ENCODE results near the gene EGFR.

EGFR gene

DNA sequence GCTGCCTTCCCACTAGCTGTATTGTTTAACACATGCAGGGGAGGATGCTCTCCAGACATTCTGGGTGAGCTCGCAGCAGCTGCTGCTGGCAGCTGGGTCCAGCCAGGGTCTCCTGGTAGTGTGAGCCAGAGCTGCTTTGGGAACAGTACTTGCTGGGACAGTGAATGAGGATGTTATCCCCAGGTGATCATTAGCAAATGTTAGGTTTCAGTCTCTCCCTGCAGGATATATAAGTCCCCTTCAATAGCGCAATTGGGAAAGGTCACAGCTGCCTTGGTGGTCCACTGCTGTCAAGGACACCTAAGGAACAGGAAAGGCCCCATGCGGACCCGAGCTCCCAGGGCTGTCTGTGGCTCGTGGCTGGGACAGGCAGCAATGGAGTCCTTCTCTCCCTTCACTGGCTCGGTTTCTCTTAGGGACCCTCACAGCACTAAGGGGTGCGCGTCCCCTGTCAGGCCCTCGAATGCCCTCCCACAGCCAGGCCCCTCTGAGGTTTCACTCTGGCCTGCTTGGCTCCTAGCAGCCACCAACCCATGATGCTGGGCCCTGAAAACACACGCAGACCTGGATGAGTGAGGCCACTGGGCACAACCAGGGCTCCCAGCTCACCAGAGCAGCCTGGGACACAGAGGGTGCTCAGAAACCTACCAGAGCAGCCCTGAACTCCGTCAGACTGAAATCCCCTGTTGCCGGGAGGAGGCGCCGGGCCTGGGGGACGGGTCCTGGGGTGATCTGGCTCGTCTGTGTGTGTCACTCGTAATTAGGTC lies 173.3 kb downstream of the EGFR start:
- DNase-seq (ENCODE audit: low read depth, low spot score), result no peak
- peak overlapping the region; percentile 26 for H3K27ac ChIP-seq

DNA sequence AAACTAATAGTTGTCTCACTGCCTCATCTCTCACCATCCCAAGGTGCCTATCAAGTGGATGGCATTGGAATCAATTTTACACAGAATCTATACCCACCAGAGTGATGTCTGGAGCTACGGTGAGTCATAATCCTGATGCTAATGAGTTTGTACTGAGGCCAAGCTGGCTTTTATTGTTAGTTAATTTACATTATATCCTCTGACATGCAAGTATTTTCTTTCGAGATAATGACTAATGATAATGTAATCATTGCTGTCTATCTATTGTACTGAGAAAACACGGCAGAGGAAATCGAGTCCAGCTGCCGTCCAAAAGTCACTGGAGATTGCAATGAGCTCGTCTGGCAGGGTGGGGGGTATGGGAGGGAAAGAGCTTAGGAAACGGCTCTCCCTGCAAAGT lies 173.9 kb downstream of the EGFR start:
- DNase-seq (ENCODE audit: low read depth, low spot score), result no peak
- peak overlapping the region; percentile 26 for H3K27ac ChIP-seq

GRCh38 chr7:55193245-55193644 lies 174.4 kb downstream of the EGFR start:
- no peak for DNase-seq (ENCODE audit: low read depth, low spot score)
- peak overlapping the region; percentile 26 for H3K27ac ChIP-seq

DNA sequence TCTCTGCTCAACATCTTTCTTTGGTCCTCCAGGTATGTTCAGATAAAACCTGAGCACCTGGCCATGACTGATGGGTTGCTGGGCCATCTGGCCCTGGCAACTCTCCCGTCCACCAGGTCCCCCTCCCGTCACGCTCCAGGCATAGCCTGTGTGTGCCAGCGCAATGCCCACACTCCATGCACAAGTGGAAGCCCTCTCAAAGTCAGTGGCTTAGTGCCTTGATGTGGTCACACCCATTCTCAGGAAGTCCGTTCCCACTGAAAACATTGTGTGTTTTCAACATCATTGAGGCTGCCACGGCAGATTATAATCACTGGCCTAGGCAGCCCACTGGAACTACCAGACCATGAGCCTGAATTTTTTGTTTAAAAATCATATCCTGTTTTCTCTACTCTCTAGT lies 175.7 kb downstream of the EGFR start:
- H3K27ac ChIP-seq, result no peak overlapping the region
- DNase-seq (ENCODE audit: low read depth, low spot score), result no peak

DNA sequence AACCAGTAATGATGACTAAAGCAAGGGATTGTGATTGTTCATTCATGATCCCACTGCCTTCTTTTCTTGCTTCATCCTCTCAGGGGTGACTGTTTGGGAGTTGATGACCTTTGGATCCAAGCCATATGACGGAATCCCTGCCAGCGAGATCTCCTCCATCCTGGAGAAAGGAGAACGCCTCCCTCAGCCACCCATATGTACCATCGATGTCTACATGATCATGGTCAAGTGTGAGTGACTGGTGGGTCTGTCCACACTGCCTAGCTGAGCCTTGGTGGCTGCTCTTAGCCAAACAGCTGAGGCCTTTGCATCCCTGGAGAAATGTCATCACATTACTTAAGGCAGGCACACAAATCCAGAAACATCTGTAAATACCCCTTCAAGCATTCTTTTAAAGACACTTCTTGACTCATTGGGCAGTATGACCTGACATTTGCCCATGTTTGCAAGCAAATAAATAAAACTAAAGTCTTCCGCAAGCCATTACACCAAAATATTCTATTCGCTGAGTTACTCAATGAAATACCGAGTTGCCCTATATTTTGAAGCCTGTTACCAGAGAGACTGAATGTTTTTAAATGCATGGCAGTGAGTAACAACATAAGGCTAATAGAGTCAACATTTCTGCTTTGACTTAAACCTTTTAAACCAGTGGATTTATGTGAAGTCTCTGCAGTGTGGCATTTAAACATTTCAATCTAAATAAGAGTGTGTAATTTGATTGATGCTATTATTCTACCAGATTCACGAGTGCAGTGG lies 180.0 kb downstream of the EGFR start:
- no peak for DNase-seq (ENCODE audit: low read depth, low spot score)
- H3K27ac ChIP-seq, result no peak overlapping the region

GRCh38 chr7:55199418-55199817 lies 180.6 kb downstream of the EGFR start:
- H3K27ac ChIP-seq, result no peak overlapping the region
- DNase-seq (ENCODE audit: low read depth, low spot score), result no peak

GRCh38 chr7:55200441-55200840 lies 181.6 kb downstream of the EGFR start:
- DNase-seq (ENCODE audit: low read depth, low spot score), result no peak

DNA sequence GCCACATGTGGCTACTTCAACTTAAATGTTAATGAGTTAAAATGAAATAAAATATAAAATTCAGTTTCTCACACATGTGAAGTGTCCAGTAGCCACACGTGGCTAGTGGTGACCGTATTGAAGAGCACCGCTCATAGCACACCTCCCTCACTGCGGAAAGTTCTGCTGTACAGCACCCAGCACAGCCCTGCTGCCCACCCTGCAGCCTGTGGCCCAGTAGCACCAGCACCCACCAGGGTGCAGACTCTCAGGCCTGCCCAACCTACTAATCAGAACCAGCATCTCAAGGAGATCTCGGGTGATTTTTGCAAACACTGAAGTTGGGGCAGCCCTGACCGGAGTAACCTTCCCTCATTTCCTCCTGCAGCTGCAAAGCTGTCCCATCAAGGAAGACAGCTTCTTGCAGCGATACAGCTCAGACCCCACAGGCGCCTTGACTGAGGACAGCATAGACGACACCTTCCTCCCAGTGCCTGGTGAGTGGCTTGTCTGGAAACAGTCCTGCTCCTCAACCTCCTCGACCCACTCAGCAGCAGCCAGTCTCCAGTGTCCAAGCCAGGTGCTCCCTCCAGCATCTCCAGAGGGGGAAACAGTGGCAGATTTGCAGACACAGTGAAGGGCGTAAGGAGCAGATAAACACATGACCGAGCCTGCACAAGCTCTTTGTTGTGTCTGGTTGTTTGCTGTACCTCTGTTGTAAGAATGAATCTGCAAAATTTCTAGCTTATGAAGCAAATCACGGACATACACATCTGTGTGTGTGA lies 183.5 kb downstream of the EGFR start:
- H3K27ac ChIP-seq, result no peak overlapping the region
- no peak for DNase-seq (ENCODE audit: low read depth, low spot score)

More at GRCh38 chr7:55200441-55200840, 181.6 kb downstream of the EGFR start:
- no peak overlapping the region for H3K27ac ChIP-seq

GRCh38 chr7:55203300-55203699 lies 184.5 kb downstream of the EGFR start:
- H3K27ac ChIP-seq, result no peak overlapping the region
- DNase-seq (ENCODE audit: low read depth, low spot score), result no peak

DNA sequence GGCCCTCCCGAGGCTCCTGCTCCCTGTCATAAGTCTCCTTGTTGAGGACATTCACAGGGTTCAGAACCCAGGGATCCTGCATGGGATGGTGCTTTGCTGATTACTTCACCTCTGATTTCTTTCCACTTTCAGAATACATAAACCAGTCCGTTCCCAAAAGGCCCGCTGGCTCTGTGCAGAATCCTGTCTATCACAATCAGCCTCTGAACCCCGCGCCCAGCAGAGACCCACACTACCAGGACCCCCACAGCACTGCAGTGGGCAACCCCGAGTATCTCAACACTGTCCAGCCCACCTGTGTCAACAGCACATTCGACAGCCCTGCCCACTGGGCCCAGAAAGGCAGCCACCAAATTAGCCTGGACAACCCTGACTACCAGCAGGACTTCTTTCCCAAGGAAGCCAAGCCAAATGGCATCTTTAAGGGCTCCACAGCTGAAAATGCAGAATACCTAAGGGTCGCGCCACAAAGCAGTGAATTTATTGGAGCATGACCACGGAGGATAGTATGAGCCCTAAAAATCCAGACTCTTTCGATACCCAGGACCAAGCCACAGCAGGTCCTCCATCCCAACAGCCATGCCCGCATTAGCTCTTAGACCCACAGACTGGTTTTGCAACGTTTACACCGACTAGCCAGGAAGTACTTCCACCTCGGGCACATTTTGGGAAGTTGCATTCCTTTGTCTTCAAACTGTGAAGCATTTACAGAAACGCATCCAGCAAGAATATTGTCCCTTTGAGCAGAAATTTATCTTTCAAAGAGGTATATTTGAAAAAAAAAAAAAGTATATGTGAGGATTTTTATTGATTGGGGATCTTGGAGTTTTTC lies 186.5 kb downstream of the EGFR start:
- no peak overlapping the region for H3K27ac ChIP-seq
- DNase-seq (ENCODE audit: low read depth, low spot score), result no peak

GRCh38 chr7:55206235-55207029 lies 187.6 kb downstream of the EGFR start:
- no peak for DNase-seq (ENCODE audit: low read depth, low spot score)
- H3K27ac ChIP-seq, result no peak overlapping the region

DNA sequence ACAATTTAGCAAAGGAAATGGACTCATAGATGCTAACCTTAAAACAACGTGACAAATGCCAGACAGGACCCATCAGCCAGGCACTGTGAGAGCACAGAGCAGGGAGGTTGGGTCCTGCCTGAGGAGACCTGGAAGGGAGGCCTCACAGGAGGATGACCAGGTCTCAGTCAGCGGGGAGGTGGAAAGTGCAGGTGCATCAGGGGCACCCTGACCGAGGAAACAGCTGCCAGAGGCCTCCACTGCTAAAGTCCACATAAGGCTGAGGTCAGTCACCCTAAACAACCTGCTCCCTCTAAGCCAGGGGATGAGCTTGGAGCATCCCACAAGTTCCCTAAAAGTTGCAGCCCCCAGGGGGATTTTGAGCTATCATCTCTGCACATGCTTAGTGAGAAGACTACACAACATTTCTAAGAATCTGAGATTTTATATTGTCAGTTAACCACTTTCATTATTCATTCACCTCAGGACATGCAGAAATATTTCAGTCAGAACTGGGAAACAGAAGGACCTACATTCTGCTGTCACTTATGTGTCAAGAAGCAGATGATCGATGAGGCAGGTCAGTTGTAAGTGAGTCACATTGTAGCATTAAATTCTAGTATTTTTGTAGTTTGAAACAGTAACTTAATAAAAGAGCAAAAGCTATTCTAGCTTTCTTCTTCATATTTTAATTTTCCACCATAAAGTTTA lies 188.8 kb downstream of the EGFR start:
- H3K27ac ChIP-seq, result no peak overlapping the region
- no peak for DNase-seq (ENCODE audit: low read depth, low spot score)

DNA sequence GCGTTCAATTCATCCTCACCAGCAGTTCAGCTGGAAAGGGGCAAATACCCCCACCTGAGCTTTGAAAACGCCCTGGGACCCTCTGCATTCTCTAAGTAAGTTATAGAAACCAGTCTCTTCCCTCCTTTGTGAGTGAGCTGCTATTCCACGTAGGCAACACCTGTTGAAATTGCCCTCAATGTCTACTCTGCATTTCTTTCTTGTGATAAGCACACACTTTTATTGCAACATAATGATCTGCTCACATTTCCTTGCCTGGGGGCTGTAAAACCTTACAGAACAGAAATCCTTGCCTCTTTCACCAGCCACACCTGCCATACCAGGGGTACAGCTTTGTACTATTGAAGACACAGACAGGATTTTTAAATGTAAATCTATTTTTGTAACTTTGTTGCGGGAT lies 190.5 kb downstream of the EGFR start:
- no peak overlapping the region for H3K27ac ChIP-seq
- DNase-seq (ENCODE audit: low read depth, low spot score), result no peak

DNA sequence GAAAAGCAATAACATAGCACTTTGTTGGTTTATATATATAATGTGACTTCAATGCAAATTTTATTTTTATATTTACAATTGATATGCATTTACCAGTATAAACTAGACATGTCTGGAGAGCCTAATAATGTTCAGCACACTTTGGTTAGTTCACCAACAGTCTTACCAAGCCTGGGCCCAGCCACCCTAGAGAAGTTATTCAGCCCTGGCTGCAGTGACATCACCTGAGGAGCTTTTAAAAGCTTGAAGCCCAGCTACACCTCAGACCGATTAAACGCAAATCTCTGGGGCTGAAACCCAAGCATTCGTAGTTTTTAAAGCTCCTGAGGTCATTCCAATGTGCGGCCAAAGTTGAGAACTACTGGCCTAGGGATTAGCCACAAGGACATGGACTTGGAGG lies 191.4 kb downstream of the EGFR start:
- DNase-seq (ENCODE audit: low read depth, low spot score), result no peak
- H3K27ac ChIP-seq, result no peak overlapping the region

GRCh38 chr7:55210716-55211115 lies 191.9 kb downstream of the EGFR start:
- no peak for DNase-seq (ENCODE audit: low read depth, low spot score)
- no peak overlapping the region for H3K27ac ChIP-seq

DNA sequence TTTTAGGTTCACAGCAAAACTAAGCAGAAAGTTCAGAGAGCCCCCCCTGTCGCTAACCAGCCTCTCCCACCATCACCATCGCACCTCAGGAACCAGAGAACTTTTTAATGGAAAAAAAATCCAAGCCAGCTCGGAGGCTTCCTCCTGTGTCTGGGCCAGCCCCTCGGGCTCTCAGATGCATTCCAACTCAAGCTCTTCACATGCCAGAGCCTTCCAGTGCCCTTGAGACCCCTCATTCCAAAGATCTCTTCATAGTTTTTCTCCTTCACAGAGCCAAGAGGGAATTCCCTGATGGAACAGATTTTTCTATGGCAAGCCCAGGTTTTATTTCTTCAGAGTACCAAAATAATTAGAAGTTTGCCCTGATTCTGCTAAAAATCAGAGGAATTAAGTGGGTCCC lies 192.9 kb downstream of the EGFR start:
- DNase-seq (ENCODE audit: low read depth, low spot score), result no peak
- no peak overlapping the region for H3K27ac ChIP-seq

DNA sequence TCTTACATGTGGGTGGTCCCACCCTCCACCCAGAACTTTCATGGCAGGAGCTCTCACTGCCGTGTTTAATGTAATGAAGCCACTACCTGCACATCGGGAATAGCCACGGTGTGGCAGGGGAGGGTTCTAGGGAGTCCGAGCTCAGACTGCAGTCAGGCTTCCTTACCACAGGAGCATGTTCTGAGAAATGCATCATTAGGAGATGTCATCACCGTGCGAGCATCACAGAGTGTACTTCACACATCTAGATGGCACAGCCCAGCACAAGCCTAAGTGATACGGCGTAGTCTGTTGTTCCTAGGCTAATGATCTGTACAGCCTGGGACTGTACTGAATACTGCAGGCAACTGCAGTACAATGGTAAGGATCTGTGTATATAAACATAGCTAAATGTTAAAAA lies 193.4 kb downstream of the EGFR start:
- DNase-seq (ENCODE audit: low read depth, low spot score), result no peak
- H3K27ac ChIP-seq, result no peak overlapping the region

GRCh38 chr7:55212838-55213237 lies 194.0 kb downstream of the EGFR start:
- no peak for DNase-seq (ENCODE audit: low read depth, low spot score)
- H3K27ac ChIP-seq, result no peak overlapping the region

DNA sequence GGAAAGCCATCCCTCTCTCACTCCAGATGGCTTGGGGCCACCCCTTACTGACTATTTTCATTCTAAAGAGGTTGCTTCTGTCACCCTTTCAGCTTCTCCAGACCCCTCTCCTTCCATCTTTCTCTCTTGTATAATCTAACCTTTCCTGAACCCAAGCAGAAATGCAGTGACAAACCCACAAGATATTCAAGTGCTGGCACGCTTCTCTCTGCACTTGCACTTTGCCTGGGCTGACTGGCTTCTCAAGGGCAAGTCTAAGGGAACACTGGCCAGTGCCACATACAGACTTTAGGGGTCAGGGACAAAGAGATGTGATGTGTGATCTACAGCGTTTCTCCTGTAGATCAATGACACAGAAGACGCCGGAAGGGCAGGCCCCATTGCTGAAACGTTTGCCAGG lies 195.9 kb downstream of the EGFR start:
- DNase-seq (ENCODE audit: low read depth, low spot score), result no peak
- no peak overlapping the region for H3K27ac ChIP-seq
